ENCODE data around the gene CRISPLD2.

The CRISPLD2 gene

GRCh38 chr16:84851192-84852127 lies 31.7 kb downstream of the CRISPLD2 start (continued):
- no peak for TF ChIP-seq ZNF623 (tag by site-specific recombination; IDR thresholded peaks at IDR 0.05)
- no peak for TF ChIP-seq ZNF280D (tag by site-specific recombination; IDR thresholded peaks at IDR 0.05)
- TF ChIP-seq KLF9 (tag by site-specific recombination; IDR thresholded peaks at IDR 0.05; ENCODE audit: low read depth), result no peak
- TF ChIP-seq ZSCAN4 (tag by site-specific recombination; IDR thresholded peaks at IDR 0.05), result no peak
- TF ChIP-seq GLIS2 (tag by site-specific recombination; IDR thresholded peaks at IDR 0.05), result no peak
- TF ChIP-seq KLF10 (tag by site-specific recombination; IDR thresholded peaks at IDR 0.05), result no peak
- no peak for TF ChIP-seq ZSCAN5A (tag by site-specific recombination; IDR thresholded peaks at IDR 0.05)
- no peak for TF ChIP-seq GLIS1 (tag by site-specific recombination; IDR thresholded peaks at IDR 0.05)
- no peak for TF ChIP-seq ZNF776 (tag by site-specific recombination; IDR thresholded peaks at IDR 0.05; ENCODE audit: borderline replicate concordance)
- TF ChIP-seq ZFP37 (tag by site-specific recombination; IDR thresholded peaks at IDR 0.05), result 0 out of 2 replicates have a peak, but pooled peaks have one; percentile 45
- peak; percentile 80 for TF ChIP-seq PATZ1 (tag by site-specific recombination; IDR thresholded peaks at IDR 0.05)
- no peak for TF ChIP-seq ZNF391 (tag by site-specific recombination; IDR thresholded peaks at IDR 0.05; ENCODE audit: borderline replicate concordance, low read depth)
- TF ChIP-seq ZNF2 (tag by site-specific recombination; IDR thresholded peaks at IDR 0.05), result no peak
- peak; percentile 39; the same call in 1 of the 2 replicates for TF ChIP-seq ZNF394 (tag by site-specific recombination; IDR thresholded peaks at IDR 0.05; ENCODE audit: borderline replicate concordance)
- TF ChIP-seq SP2 (tag by site-specific recombination; IDR thresholded peaks at IDR 0.05), result no peak
- TF ChIP-seq HIC1 (tag by site-specific recombination; IDR thresholded peaks at IDR 0.05), result peak; percentile 45; the same call in 1 of the 2 replicates
- no peak for TF ChIP-seq ZNF274 (IDR thresholded peaks at IDR 0.05; ENCODE audit: low read length)
- no peak for TF ChIP-seq ZNF274 (tag by site-specific recombination; IDR thresholded peaks at IDR 0.05; ENCODE audit: borderline replicate concordance)
- no peak for TF ChIP-seq ZNF548 (tag by site-specific recombination; IDR thresholded peaks at IDR 0.05)
- TF ChIP-seq ZNF292 (tag by site-specific recombination; IDR thresholded peaks at IDR 0.05; ENCODE audit: borderline replicate concordance, low read depth), result no peak
- TF ChIP-seq SETDB1 (IDR thresholded peaks at IDR 0.05; ENCODE audit: insufficient read length, low read length), result no peak
- TF ChIP-seq ZIC2 (tag by site-specific recombination; IDR thresholded peaks at IDR 0.05), result peak; percentile 68
- TF ChIP-seq ZBTB48 (tag by site-specific recombination; IDR thresholded peaks at IDR 0.05), result no peak
- 0 out of 2 replicates have a peak, but pooled peaks have one; percentile 21 for TF ChIP-seq ZSCAN30 (tag by site-specific recombination; IDR thresholded peaks at IDR 0.05)
- no peak for TF ChIP-seq ZNF354C (tag by site-specific recombination; IDR thresholded peaks at IDR 0.05; ENCODE audit: borderline replicate concordance, low read depth)
- no peak for TF ChIP-seq ZNF544 (tag by site-specific recombination; IDR thresholded peaks at IDR 0.05)
- TF ChIP-seq TCF7L2 (IDR thresholded peaks at IDR 0.05; ENCODE audit: borderline replicate concordance, low read depth, low read length), result no peak
- TF ChIP-seq BCL11B (tag by site-specific recombination; IDR thresholded peaks at IDR 0.05; ENCODE audit: low read depth), result no peak
- no peak for TF ChIP-seq HOXC10 (CRISPR knock-in tag; IDR thresholded peaks at IDR 0.05)
- no peak; the same call in 1 of the 2 replicates for TF ChIP-seq SP3 (tag by site-specific recombination; IDR thresholded peaks at IDR 0.05)

Measured in HEK293 (cell line).